SK-N-SH treated with all-trans-retinoic acid at 6 μM for 48 hours (cell line): ENCODE results near the gene IAPP.

Source experiments
- ATAC-seq: fragments of 200-7000 bp; cut with Tn5 transposase; 3 replicates; pipeline ENCODE4 v1.9.1; 2020; ENCODE audit warnings: mild to moderate bottlenecking, moderate library complexity
- ARNTL ChIP-seq: fragments of 450-650 bp; formaldehyde crosslinking; IDR thresholded peaks from 2 replicates; pipeline ENCODE4 v1.5.0; 2020; ENCODE audit warnings: low read depth, mild to moderate bottlenecking, moderate library complexity, borderline replicate concordance
- CREB5 ChIP-seq: fragments of 250-450 bp; sonication (Bioruptor Pico); IDR thresholded peaks from 2 replicates; pipeline ENCODE4 v1.5.1; 2020; ENCODE audit warnings: low read depth, mild to moderate bottlenecking, moderate library complexity
- CSRNP3 ChIP-seq: fragments of 250-450 bp; sonication (Bioruptor Pico); IDR thresholded peaks from 2 replicates; pipeline ENCODE4 v1.5.1; 2021; ENCODE audit warnings: mild to moderate bottlenecking, moderate library complexity
- ESRRG ChIP-seq: fragments of 250-450 bp; sonication (Bioruptor Pico); IDR thresholded peaks from 2 replicates; pipeline ENCODE4 v1.6.1; 2021; ENCODE audit warnings: mild to moderate bottlenecking
- GLIS3 ChIP-seq: fragments of 250-450 bp; sonication (Bioruptor Pico); IDR thresholded peaks from 2 replicates; pipeline ENCODE4 v1.5.0; 2020; ENCODE audit warnings: mild to moderate bottlenecking, moderate library complexity
- ISL1 ChIP-seq: fragments of 250-450 bp; sonication (Bioruptor Pico); IDR thresholded peaks from 2 replicates; pipeline ENCODE4 v2.1.2; 2022; ENCODE audit warnings: mild to moderate bottlenecking, moderate library complexity
- OSR1 ChIP-seq: fragments of 250-450 bp; sonication (Bioruptor Pico); IDR thresholded peaks from 2 replicates; pipeline ENCODE4 v1.8.0; 2022; ENCODE audit warnings: moderate library complexity, mild to moderate bottlenecking, inconsistent platforms
- PATZ1 ChIP-seq: fragments of 250-450 bp; sonication (Bioruptor Pico); IDR thresholded peaks from 2 replicates; pipeline ENCODE4 v1.8.0; 2020; ENCODE audit warnings: mild to moderate bottlenecking, moderate library complexity, borderline replicate concordance
- POU6F1 ChIP-seq: fragments of 250-450 bp; sonication (Bioruptor Pico); IDR thresholded peaks from 2 replicates; pipeline ENCODE4 v1.8.0; 2021; ENCODE audit warnings: low read depth, mild to moderate bottlenecking, moderate library complexity, borderline replicate concordance
- PPARA ChIP-seq: fragments of 250-450 bp; sonication (Bioruptor Pico); IDR thresholded peaks from 2 replicates; pipeline ENCODE4 v1.5.0; 2020; ENCODE audit warnings: mild to moderate bottlenecking, borderline replicate concordance
- RARB ChIP-seq: fragments of 250-450 bp; sonication (Bioruptor Pico); IDR thresholded peaks from 2 replicates; pipeline ENCODE4 v1.8.0; 2021; ENCODE audit warnings: mild to moderate bottlenecking, moderate library complexity
- SNAI2 ChIP-seq: fragments of 250-450 bp; sonication (Bioruptor Pico); IDR thresholded peaks from 2 replicates; pipeline ENCODE4 v1.5.0; 2020; ENCODE audit warnings: mild to moderate bottlenecking, moderate library complexity
- TCF4 ChIP-seq: fragments of 250-450 bp; sonication (Bioruptor Pico); IDR thresholded peaks from 2 replicates; pipeline ENCODE4 v1.8.0; 2021; ENCODE audit warnings: mild to moderate bottlenecking, moderate library complexity, borderline replicate concordance
- TOX ChIP-seq: fragments of 250-450 bp; sonication (Bioruptor Pico); IDR thresholded peaks from 2 replicates; pipeline ENCODE4 v1.8.0; 2021; ENCODE audit warnings: mild to moderate bottlenecking, moderate library complexity, borderline replicate concordance
- TSHZ2 ChIP-seq: fragments of 250-450 bp; sonication (Bioruptor Pico); IDR thresholded peaks from 2 replicates; pipeline ENCODE4 v1.5.0; 2020; ENCODE audit warnings: mild to moderate bottlenecking, moderate library complexity
- ZC3H10 ChIP-seq: fragments of 250-450 bp; sonication (Bioruptor Pico); IDR thresholded peaks from 2 replicates; pipeline ENCODE4 v1.5.1; 2021; ENCODE audit warnings: mild to moderate bottlenecking, moderate library complexity
- ZFP3 ChIP-seq: fragments of 250-450 bp; sonication (Bioruptor Pico); IDR thresholded peaks from 2 replicates; pipeline ENCODE4 v1.5.0; 2020; ENCODE audit warnings: mild to moderate bottlenecking, moderate library complexity
- ZFP30 ChIP-seq: fragments of 450-650 bp; formaldehyde crosslinking; IDR thresholded peaks from 2 replicates; pipeline ENCODE4 v1.5.0; 2022; ENCODE audit warnings: mild to moderate bottlenecking, moderate library complexity
- ZNF565 ChIP-seq: fragments of 450-650 bp; formaldehyde crosslinking; conservative IDR thresholded peaks from 2 replicates; pipeline ENCODE4 v1.5.0; 2020; ENCODE audit warnings: low read depth, mild to moderate bottlenecking, moderate library complexity
- ZNF70 ChIP-seq: fragments of 450-650 bp; formaldehyde crosslinking; IDR thresholded peaks from 2 replicates; pipeline ENCODE4 v1.5.0; 2020; ENCODE audit warnings: mild to moderate bottlenecking, moderate library complexity
- ZNF8 ChIP-seq: fragments of 450-650 bp; formaldehyde crosslinking; IDR thresholded peaks from 2 replicates; pipeline ENCODE4 v1.5.0; 2020; ENCODE audit warnings: mild to moderate bottlenecking, moderate library complexity

Gene IAPP

GRCh38 chr12:21337453-21337852 lies 35.2 kb upstream of the IAPP start:
- no peak for ATAC-seq
- no peak for TF ChIP-seq GLIS3 (CRISPR knock-in tag)
- no peak for TF ChIP-seq ZFP30 (CRISPR knock-in tag)
- TF ChIP-seq TCF4 (CRISPR knock-in tag), result no peak
- TF ChIP-seq CSRNP3 (CRISPR knock-in tag), result no peak
- TF ChIP-seq ZNF70, result no peak
- no peak for TF ChIP-seq OSR1 (CRISPR knock-in tag)
- TF ChIP-seq SNAI2 (CRISPR knock-in tag), result no peak
- no peak for TF ChIP-seq ESRRG (CRISPR knock-in tag)
- no peak for TF ChIP-seq PPARA
- no peak for TF ChIP-seq TOX (CRISPR knock-in tag)
- no peak for TF ChIP-seq PATZ1 (CRISPR knock-in tag)
- TF ChIP-seq POU6F1 (CRISPR knock-in tag), result no peak
- no peak for TF ChIP-seq TSHZ2 (CRISPR knock-in tag)
- no peak for TF ChIP-seq RARB (CRISPR knock-in tag)
- TF ChIP-seq ZFP3 (CRISPR knock-in tag), result no peak

- TF ChIP-seq ZC3H10 (CRISPR knock-in tag), result no peak
- no peak for TF ChIP-seq PPARA
- no peak for TF ChIP-seq ARNTL (CRISPR knock-in tag)
- TF ChIP-seq ZFP3 (CRISPR knock-in tag), result no peak
- TF ChIP-seq ZNF8, result no peak
- TF ChIP-seq ZFP30 (CRISPR knock-in tag), result no peak
- no peak for TF ChIP-seq RARB (CRISPR knock-in tag)
- no peak for TF ChIP-seq OSR1 (CRISPR knock-in tag)
- no peak for TF ChIP-seq ISL1 (CRISPR knock-in tag)
- no peak for TF ChIP-seq TCF4 (CRISPR knock-in tag)
- no peak for ATAC-seq
Observed at GRCh38 chr12:21337959-21338744, 34.5 kb upstream of the IAPP start.

GRCh38 chr12:21339921-21340320 lies 32.8 kb upstream of the IAPP start:
- no peak for ATAC-seq
- TF ChIP-seq ZNF8, result no peak
- TF ChIP-seq PATZ1 (CRISPR knock-in tag), result no peak
- no peak for TF ChIP-seq ZFP30 (CRISPR knock-in tag)
- TF ChIP-seq SNAI2 (CRISPR knock-in tag), result no peak
- no peak for TF ChIP-seq POU6F1 (CRISPR knock-in tag)
- no peak for TF ChIP-seq RARB (CRISPR knock-in tag)
- TF ChIP-seq CREB5 (CRISPR knock-in tag), result no peak
- no peak for TF ChIP-seq ZFP3 (CRISPR knock-in tag)
- no peak for TF ChIP-seq ISL1 (CRISPR knock-in tag)
- no peak for TF ChIP-seq GLIS3 (CRISPR knock-in tag)
- TF ChIP-seq ESRRG (CRISPR knock-in tag), result no peak
- TF ChIP-seq PPARA, result no peak
- TF ChIP-seq ARNTL (CRISPR knock-in tag), result no peak
- no peak for TF ChIP-seq ZNF565 (CRISPR knock-in tag)
- TF ChIP-seq CSRNP3 (CRISPR knock-in tag), result no peak
- TF ChIP-seq ZC3H10 (CRISPR knock-in tag), result no peak
